ENCODE data around the gene ZNF320. TPM values are rescaled to one million over a fixed set of nuclear protein-coding genes. Genes with fewer than 3 reads are reported as not detected.
"Not testable (repeated sequence)": the region's sequence is repeated elsewhere in the genome, so short reads cannot be mapped to it uniquely, and the experiment has no call there.

Gene ZNF320
- total RNA-seq, 1 donor from 2014 or later: 31.6 TPM

DNA sequence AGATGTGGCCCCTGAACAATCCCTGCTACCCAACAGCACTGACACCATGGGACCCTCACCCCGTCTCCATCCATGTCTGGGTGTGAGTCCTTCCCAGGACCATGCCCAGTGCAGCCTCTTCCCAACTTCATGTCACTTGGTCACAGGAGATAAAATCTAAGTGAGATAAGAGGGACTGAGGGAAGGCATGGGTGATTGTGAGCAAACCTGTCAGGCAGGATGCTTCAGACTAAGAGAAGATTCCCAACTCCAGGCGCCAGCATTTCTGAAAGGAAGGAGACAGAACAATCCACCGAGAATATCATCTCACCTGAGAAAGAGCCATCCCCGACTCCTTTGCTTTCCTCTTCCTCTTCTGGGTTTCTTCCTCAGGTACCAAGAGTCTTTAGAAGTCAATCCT, 7.5 kb downstream of the ZNF320 start:
- H3K36me3 Mint-ChIP-seq (ENCODE audit: low read depth, unreplicated experiment): peaks cover 65% of the 10 kb centered on the region
- no peaks in the 10 kb centered on the region for H3K4me1 Mint-ChIP-seq (ENCODE audit: low read depth, unreplicated experiment)
- TF ChIP-seq, protein P1, sequence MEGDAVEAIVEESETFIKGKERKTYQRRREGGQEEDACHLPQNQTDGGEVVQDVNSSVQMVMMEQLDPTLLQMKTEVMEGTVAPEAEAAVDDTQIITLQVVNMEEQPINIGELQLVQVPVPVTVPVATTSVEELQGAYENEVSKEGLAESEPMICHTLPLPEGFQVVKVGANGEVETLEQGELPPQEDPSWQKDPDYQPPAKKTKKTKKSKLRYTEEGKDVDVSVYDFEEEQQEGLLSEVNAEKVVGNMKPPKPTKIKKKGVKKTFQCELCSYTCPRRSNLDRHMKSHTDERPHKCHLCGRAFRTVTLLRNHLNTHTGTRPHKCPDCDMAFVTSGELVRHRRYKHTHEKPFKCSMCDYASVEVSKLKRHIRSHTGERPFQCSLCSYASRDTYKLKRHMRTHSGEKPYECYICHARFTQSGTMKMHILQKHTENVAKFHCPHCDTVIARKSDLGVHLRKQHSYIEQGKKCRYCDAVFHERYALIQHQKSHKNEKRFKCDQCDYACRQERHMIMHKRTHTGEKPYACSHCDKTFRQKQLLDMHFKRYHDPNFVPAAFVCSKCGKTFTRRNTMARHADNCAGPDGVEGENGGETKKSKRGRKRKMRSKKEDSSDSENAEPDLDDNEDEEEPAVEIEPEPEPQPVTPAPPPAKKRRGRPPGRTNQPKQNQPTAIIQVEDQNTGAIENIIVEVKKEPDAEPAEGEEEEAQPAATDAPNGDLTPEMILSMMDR (IDR thresholded peaks at IDR 0.05; ENCODE audit: insufficient read depth, low read depth, low read length): no peak
- no peak for TF ChIP-seq EZH2 (IDR thresholded peaks at IDR 0.05; ENCODE audit: insufficient read depth, low read length)
- peak overlapping the region; percentile 18 for H3K27ac Mint-ChIP-seq (ENCODE audit: unreplicated experiment)
- no peaks in the 10 kb centered on the region for H3K27me3 ChIP-seq (ENCODE audit: insufficient read depth, low read length)
- H3K9me3 Mint-ChIP-seq (ENCODE audit: unreplicated experiment): peaks cover 1% of the 10 kb centered on the region
- H3K9me3 ChIP-seq (ENCODE audit: insufficient read depth, low read depth, low read length): peaks cover 9% of the 10 kb centered on the region
- no peaks in the 10 kb centered on the region for H4K20me1 ChIP-seq (ENCODE audit: insufficient read depth, low read length)
- H2AFZ ChIP-seq (ENCODE audit: low read depth, low read length): no peak overlapping the region
- no peak overlapping the region for H3K4me3 ChIP-seq (ENCODE audit: insufficient read depth, low read depth, low read length)
- H3K4me3 Mint-ChIP-seq (ENCODE audit: unreplicated experiment): no peak overlapping the region
- H3K79me2 ChIP-seq (ENCODE audit: insufficient read depth, low read length): peaks cover 8% of the 10 kb centered on the region
- H3K27me3 Mint-ChIP-seq (ENCODE audit: low read depth, unreplicated experiment): no peaks in the 10 kb centered on the region
- H3K4me1 ChIP-seq (ENCODE audit: insufficient read depth, low read length): no peaks in the 10 kb centered on the region
- DNase-seq (ENCODE audit: low read depth): no peak
- no peak overlapping the region for H3K4me2 ChIP-seq (ENCODE audit: low read length)
- H3K36me3 ChIP-seq (ENCODE audit: insufficient read depth, low read length): peaks cover 5% of the 10 kb centered on the region
- no peak overlapping the region for H3K27ac ChIP-seq (ENCODE audit: low read depth, low read length)
- FAIRE-seq: no peak
- H3K9ac ChIP-seq (ENCODE audit: low read length): no peak overlapping the region

DNA sequence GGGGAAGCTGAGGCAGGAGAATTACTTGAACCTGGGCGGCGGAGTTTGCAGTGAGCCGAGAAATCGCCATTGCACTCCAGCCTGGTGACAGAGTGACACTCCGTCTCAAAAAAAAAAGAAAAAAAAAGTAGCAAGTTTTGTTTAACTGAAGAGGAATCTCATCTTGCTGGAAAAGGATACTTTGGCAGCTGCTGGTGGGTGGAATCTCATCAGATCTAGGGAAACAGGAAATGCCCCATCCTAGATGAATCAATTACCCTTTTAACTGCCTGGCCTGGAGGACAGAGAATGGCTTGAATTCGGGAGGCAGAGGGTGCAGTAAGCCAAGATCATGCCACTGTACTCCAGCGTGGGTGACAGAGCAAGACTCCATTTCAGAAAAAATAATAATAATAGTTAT, 8.4 kb downstream of the ZNF320 start:
- no peaks in the 10 kb centered on the region for H3K27me3 Mint-ChIP-seq (ENCODE audit: low read depth, unreplicated experiment)

DNA sequence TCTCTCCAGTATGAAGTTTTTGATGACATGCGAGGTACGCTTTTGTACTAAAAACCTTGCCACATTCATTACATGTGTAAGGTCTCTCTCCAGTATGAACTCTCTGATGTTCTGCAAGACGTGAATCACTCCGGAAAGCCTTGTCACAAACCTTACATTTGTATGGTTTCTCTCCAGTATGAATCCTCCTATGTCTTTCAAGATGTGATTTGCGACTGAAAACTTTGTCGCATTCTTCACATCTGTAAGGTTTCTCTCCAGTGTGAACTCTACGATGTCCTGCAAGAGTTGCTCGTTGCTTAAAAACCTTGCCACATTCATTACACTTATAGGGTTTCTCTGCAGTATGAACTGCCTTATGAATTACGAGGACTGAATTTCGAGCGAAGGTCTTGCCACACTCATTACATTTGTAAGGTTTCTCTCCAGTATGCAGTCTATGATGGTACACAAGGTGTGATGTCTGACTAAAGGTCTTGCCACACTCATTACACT, 16.5 kb downstream of the ZNF320 start:
- FAIRE-seq (no peak), DNase-seq (ENCODE audit: low read depth) (no peak)
- Histone ChIP-seq H3K4me2 (ENCODE audit: low read length) (no peak overlapping the region), H3K4me1 (ENCODE audit: insufficient read depth, low read length) (no peaks in the 10 kb centered on the region), H2AFZ (ENCODE audit: low read depth, low read length) (no peak overlapping the region), H3K9me3 (ENCODE audit: insufficient read depth, low read depth, low read length) (peaks cover 53% of the 10 kb centered on the region), H3K36me3 (ENCODE audit: insufficient read depth, low read length) (peaks cover 22% of the 10 kb centered on the region), H3K79me2 (ENCODE audit: insufficient read depth, low read length) (no peaks in the 10 kb centered on the region), H3K4me3 (ENCODE audit: insufficient read depth, low read depth, low read length) (no peak overlapping the region), H4K20me1 (ENCODE audit: insufficient read depth, low read length) (no peaks in the 10 kb centered on the region), H3K27me3 (ENCODE audit: insufficient read depth, low read length) (no peaks in the 10 kb centered on the region), H3K27ac (ENCODE audit: low read depth, low read length) (no peak overlapping the region), H3K9ac (ENCODE audit: low read length) (no peak overlapping the region)
- Mint-ChIP-seq H3K9me3 (ENCODE audit: unreplicated experiment) (peaks cover 64% of the 10 kb centered on the region), H3K36me3 (ENCODE audit: low read depth, unreplicated experiment) (peaks cover 81% of the 10 kb centered on the region), H3K27me3 (ENCODE audit: low read depth, unreplicated experiment) (no peaks in the 10 kb centered on the region), H3K4me1 (ENCODE audit: low read depth, unreplicated experiment) (no peaks in the 10 kb centered on the region), H3K27ac (ENCODE audit: unreplicated experiment) (no peak overlapping the region), H3K4me3 (ENCODE audit: unreplicated experiment) (no peak overlapping the region)
- no peak for TF ChIP-seq EZH2 (IDR thresholded peaks at IDR 0.05; ENCODE audit: insufficient read depth, low read length)

More for the DNA sequence above, 8.4 kb downstream of the ZNF320 start:
- Mint-ChIP-seq H3K9me3 (ENCODE audit: unreplicated experiment) (peaks cover 8% of the 10 kb centered on the region), H3K4me1 (ENCODE audit: low read depth, unreplicated experiment) (no peaks in the 10 kb centered on the region), H3K4me3 (ENCODE audit: unreplicated experiment) (no peak overlapping the region), H3K27ac (ENCODE audit: unreplicated experiment) (no peak overlapping the region), H3K36me3 (ENCODE audit: low read depth, unreplicated experiment) (peaks cover 67% of the 10 kb centered on the region)
- TF ChIP-seq, protein P1 (IDR thresholded peaks at IDR 0.05; ENCODE audit: insufficient read depth, low read depth, low read length): no peak
- no peak for TF ChIP-seq EZH2 (IDR thresholded peaks at IDR 0.05; ENCODE audit: insufficient read depth, low read length)
- FAIRE-seq (no peak), DNase-seq (ENCODE audit: low read depth) (no peak)
- Histone ChIP-seq H3K4me1 (ENCODE audit: insufficient read depth, low read length) (no peaks in the 10 kb centered on the region), H3K9ac (ENCODE audit: low read length) (no peak overlapping the region), H2AFZ (ENCODE audit: low read depth, low read length) (no peak overlapping the region), H3K79me2 (ENCODE audit: insufficient read depth, low read length) (peaks cover 8% of the 10 kb centered on the region), H3K4me2 (ENCODE audit: low read length) (no peak overlapping the region), H3K9me3 (ENCODE audit: insufficient read depth, low read depth, low read length) (peaks cover 18% of the 10 kb centered on the region), H4K20me1 (ENCODE audit: insufficient read depth, low read length) (no peaks in the 10 kb centered on the region), H3K27me3 (ENCODE audit: insufficient read depth, low read length) (no peaks in the 10 kb centered on the region), H3K27ac (ENCODE audit: low read depth, low read length) (no peak overlapping the region), H3K36me3 (ENCODE audit: insufficient read depth, low read length) (peaks cover 5% of the 10 kb centered on the region), H3K4me3 (ENCODE audit: insufficient read depth, low read depth, low read length) (no peak overlapping the region)

DNA sequence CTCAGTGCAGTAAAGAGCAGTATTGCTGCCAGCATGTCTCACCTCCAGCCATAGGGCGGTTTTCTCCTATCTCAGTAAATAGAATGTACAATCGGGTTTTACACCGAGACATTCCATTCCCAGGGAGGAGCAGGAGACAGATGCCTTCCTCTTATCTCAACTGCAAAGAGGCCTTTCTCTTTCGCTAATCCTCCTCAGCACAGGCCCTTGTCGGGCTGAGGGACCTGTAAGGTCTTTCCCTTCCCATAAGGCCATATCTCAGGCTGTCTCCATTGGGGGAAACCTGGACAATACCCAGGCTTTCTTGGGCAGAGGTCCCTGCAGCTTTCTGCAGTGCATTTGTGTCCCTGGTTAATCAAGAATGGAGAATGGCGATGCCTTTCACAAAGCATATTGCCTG, 24.4 kb downstream of the ZNF320 start:
- H2AFZ ChIP-seq (ENCODE audit: low read depth, low read length); H3K27ac Mint-ChIP-seq (ENCODE audit: unreplicated experiment); H3K36me3 ChIP-seq (ENCODE audit: insufficient read depth, low read length); H3K4me1 ChIP-seq (ENCODE audit: insufficient read depth, low read length); DNase-seq (ENCODE audit: low read depth); H3K4me3 ChIP-seq (ENCODE audit: insufficient read depth, low read depth, low read length); H3K4me2 ChIP-seq (ENCODE audit: low read length); H3K4me3 Mint-ChIP-seq (ENCODE audit: unreplicated experiment); H4K20me1 ChIP-seq (ENCODE audit: insufficient read depth, low read length); H3K9ac ChIP-seq (ENCODE audit: low read length); H3K4me1 Mint-ChIP-seq (ENCODE audit: low read depth, unreplicated experiment); H3K27me3 ChIP-seq (ENCODE audit: insufficient read depth, low read length); H3K27me3 Mint-ChIP-seq (ENCODE audit: low read depth, unreplicated experiment); H3K9me3 ChIP-seq (ENCODE audit: insufficient read depth, low read depth, low read length); H3K79me2 ChIP-seq (ENCODE audit: insufficient read depth, low read length); H3K27ac ChIP-seq (ENCODE audit: low read depth, low read length); FAIRE-seq: not testable (repeated sequence)
- peaks cover 33% of the 10 kb centered on the region for H3K36me3 Mint-ChIP-seq (ENCODE audit: low read depth, unreplicated experiment)
- peaks cover 18% of the 10 kb centered on the region for H3K9me3 Mint-ChIP-seq (ENCODE audit: unreplicated experiment)
